Forelimb muscle (tissue), 1 donor: ENCODE results near the gene OR56A5. TPM values are rescaled to one million over a fixed set of nuclear protein-coding genes. Genes with fewer than 3 reads are reported as not detected.

Experiments
- DNase-seq: peaks from one replicate; pipeline ENCODE4 v3.0.0-alpha.2; 2013; ENCODE audit warnings: low read depth
- polyA plus RNA-seq: library from polyadenylated mRNA; unstranded; fragments of 120-200 nt; gene quantifications from one replicate; pipeline ENCODE4 v1.2.1, GENCODE V29; 2013; ENCODE audit not compliant: insufficient read length

The OR56A5 gene
- polyA plus RNA-seq, 1 donor, result not detected

- no peak for DNase-seq
Observed at GRCh38 chr11:5933116-5933515, 35.2 kb downstream of the OR56A5 start.

- no peak for DNase-seq
Observed at GRCh38 chr11:5932671-5933070, 35.6 kb downstream of the OR56A5 start.

DNA sequence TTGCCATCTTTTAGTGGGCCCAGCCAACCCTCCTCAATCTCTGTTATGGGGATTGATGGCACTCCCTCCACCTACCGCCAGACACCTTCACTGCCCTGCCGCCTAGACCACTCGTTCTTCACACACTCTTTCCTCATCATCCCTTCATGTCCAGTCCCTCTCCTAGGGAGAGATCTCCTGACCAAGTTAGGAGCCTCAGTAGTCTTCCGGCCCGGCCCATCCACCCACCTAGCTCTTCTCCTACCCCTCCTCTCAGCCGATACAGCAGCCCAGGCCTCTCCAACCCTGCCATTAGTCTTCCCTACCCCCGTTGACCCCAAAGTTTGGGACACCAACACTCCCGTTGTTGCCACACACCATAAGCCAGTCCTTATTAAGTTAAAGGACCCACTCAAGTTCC is 37.2 kb downstream of the OR56A5 start:
- DNase-seq, result no peak

GRCh38 chr11:5930614-5931013 is 37.7 kb downstream of the OR56A5 start:
- no peak for DNase-seq

GRCh38 chr11:5929571-5930368 is 38.5 kb downstream of the OR56A5 start:
- DNase-seq, result no peak

GRCh38 chr11:5928811-5929210 is 39.5 kb downstream of the OR56A5 start:
- no peak for DNase-seq

DNA sequence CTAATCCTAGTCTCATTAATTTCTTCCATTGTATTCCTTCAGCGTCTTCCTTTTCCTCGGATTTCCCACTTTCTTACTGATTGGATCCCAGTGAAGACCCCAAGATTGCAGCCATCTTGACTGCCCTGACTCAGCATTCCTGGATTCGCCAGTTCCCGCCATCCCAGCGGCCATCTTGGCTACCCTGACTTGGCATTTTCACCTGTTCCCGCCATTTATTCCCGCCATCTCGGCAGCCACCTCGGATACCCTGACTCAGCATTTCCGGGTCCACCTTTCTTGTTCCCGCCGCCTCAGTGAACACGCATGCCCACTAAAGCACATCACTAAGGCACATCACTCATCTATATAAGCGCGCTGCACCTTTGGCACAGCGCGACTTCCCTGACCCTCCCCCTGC is 40.0 kb downstream of the OR56A5 start:
- no peak for DNase-seq

- no peak for DNase-seq
Observed at GRCh38 chr11:5923794-5924193, 44.5 kb downstream of the OR56A5 start.

- DNase-seq, result no peak
Observed at GRCh38 chr11:5923427-5923776, 44.9 kb downstream of the OR56A5 start.

GRCh38 chr11:5922749-5923426 is 45.4 kb downstream of the OR56A5 start:
- no peak for DNase-seq

Other genes with a start within 250 kb of the OR56A5 start
- not detected for gene OR56B1, start 232.0 kb downstream of the OR56A5 start, polyA plus RNA-seq
- gene OR52N4, start 214.3 kb downstream of the OR56A5 start, polyA plus RNA-seq, result not detected
- gene OR52N5, start 185.1 kb downstream of the OR56A5 start, polyA plus RNA-seq, result not detected
- gene OR52N1, start 177.2 kb downstream of the OR56A5 start, polyA plus RNA-seq, result not detected
- gene OR52N2, start 159.6 kb downstream of the OR56A5 start, polyA plus RNA-seq, result not detected
- not detected for gene OR52E6, start 126.6 kb downstream of the OR56A5 start, polyA plus RNA-seq
- gene OR52E8, start 110.8 kb downstream of the OR56A5 start, polyA plus RNA-seq, result not detected
- gene OR52E4, start 87.9 kb downstream of the OR56A5 start, polyA plus RNA-seq, result not detected
- not detected for gene OR52E5, start 75.3 kb downstream of the OR56A5 start, polyA plus RNA-seq
- not detected for gene OR56A3, start 26.2 kb downstream of the OR56A5 start, polyA plus RNA-seq
- not detected for gene OR52L1, start 18.5 kb upstream of the OR56A5 start, polyA plus RNA-seq
- not detected for gene OR56A4, start 38.5 kb upstream of the OR56A5 start, polyA plus RNA-seq
- not detected for gene OR56A1, start 62.3 kb upstream of the OR56A5 start, polyA plus RNA-seq
- not detected for gene OR56B4, start 139.2 kb upstream of the OR56A5 start, polyA plus RNA-seq
- gene OR52B2, start 201.8 kb upstream of the OR56A5 start, polyA plus RNA-seq, result not detected
- not detected for gene OR52W1, start 230.7 kb upstream of the OR56A5 start, polyA plus RNA-seq
- gene C11orf42, start 237.1 kb upstream of the OR56A5 start, polyA plus RNA-seq, result 0.24 TPM